GM10266 (cell line): Measurements from ENCODE around the gene AUTS2.

Experiments
- DNase-seq: peaks from one replicate; pipeline ENCODE4 v3.0.0; 2012; ENCODE audit errors: extremely low spot score
- CTCF ChIP-seq: IDR thresholded peaks from 2 replicates; pipeline ENCODE4 v1.5.1; 2012; ENCODE audit warnings: mild to moderate bottlenecking, low read depth; ENCODE audit not compliant: control insufficient read depth, insufficient read depth; ENCODE audit errors: missing control alignments

The AUTS2 gene

GRCh38 chr7:69803699-69804516 is 205.6 kb downstream of the AUTS2 start:
- no peak for TF ChIP-seq CTCF
- peak; percentile 66 for DNase-seq

GRCh38 chr7:69804962-69805361 is 206.7 kb downstream of the AUTS2 start:
- TF ChIP-seq CTCF: no peak
- no peak for DNase-seq

- DNase-seq: no peak
- TF ChIP-seq CTCF: no peak
Measured at GRCh38 chr7:69808391-69808790, 210.1 kb downstream of the AUTS2 start.

- TF ChIP-seq CTCF: no peak
- no peak for DNase-seq
Measured at GRCh38 chr7:69811476-69812308, 213.4 kb downstream of the AUTS2 start.

GRCh38 chr7:69812756-69813155 is 214.5 kb downstream of the AUTS2 start:
- DNase-seq: no peak

GRCh38 chr7:69813637-69814240 is 215.5 kb downstream of the AUTS2 start:
- TF ChIP-seq CTCF: no peak
- DNase-seq: no peak

More at GRCh38 chr7:69812756-69813155, 214.5 kb downstream of the AUTS2 start:
- no peak for TF ChIP-seq CTCF
